Stomach (tissue), 9 donors: ENCODE data around the gene FZD7. TPM values are rescaled to one million over a fixed set of nuclear protein-coding genes. Genes with fewer than 3 reads are reported as not detected.
A peak's percentile ranks its signal among the peaks of the same experiment; 100 is the strongest.

Experiments used
- DNase-seq, 2 donors: peaks; one replicate each; pipeline versions ENCODE4 v3.0.0 to v3.0.0-alpha.2; 2013 to 2019
- H3K27ac ChIP-seq, 5 donors: fragments of 200-600 bp in 4 of 5; sonication (generic) in 4 of 5; one replicate each; pipeline ENCODE4 v1.5.1; 2013 to 2019; ENCODE audit warnings: mild to moderate bottlenecking in 1 of 5, moderate library complexity in 1 of 5
- H3K27me3 ChIP-seq, 3 donors: fragments of 200-600 bp; sonication (generic); one replicate each; pipeline ENCODE4 v1.5.1; 2017 to 2019; ENCODE audit warnings: mixed run types in 1 of 3
- H3K36me3 ChIP-seq, 4 donors: fragments of 200-600 bp; sonication (generic); 1 replicate in 3 of 4; 2 replicates in 1 of 4; pipeline ENCODE4 v1.5.1; 2016 to 2019
- H3K4me1 ChIP-seq, 4 donors: fragments of 200-600 bp; sonication (generic); one replicate each; pipeline ENCODE4 v1.5.1; 2016 to 2019
- H3K4me3 ChIP-seq, 4 donors: fragments of 200-600 bp; sonication (generic) in 3 of 4; one replicate each; pipeline ENCODE4 v1.5.1; 2016 to 2019; ENCODE audit warnings: mild to moderate bottlenecking in 1 of 4
- H3K9me3 ChIP-seq, 4 donors: fragments of 200-600 bp; sonication (generic); one replicate each; pipeline ENCODE4 v1.5.1; 2016 to 2019
- CTCF ChIP-seq, 7 experiments: fragments of 450-650 bp in 4 of 7; fragments of 200-600 bp in 3 of 7; sonication (generic) in 3 of 7; IDR thresholded peaks; one replicate each; pipeline ENCODE4 v1.5.1; 2016 to 2019; ENCODE audit warnings: antibody characterized with exemption in 7 of 7, control low read depth in 2 of 7, mild to moderate bottlenecking in 1 of 7
- EP300 ChIP-seq: sonication (generic); formaldehyde crosslinking; IDR thresholded peaks from one replicate; pipeline ENCODE4 v1.6.1; 2017; ENCODE audit warnings: antibody characterized with exemption
- POLR2A ChIP-seq, 4 donors: fragments of 450-650 bp; IDR thresholded peaks; one replicate each; pipeline ENCODE4 v1.6.1; 2016; ENCODE audit warnings: antibody characterized with exemption in 4 of 4, control low read depth in 2 of 4, mild to moderate bottlenecking in 1 of 4, moderate library complexity in 1 of 4
- POLR2AphosphoS5 ChIP-seq, 3 donors: sonication (generic); formaldehyde crosslinking; IDR thresholded peaks; one replicate each; pipeline ENCODE4 v1.6.1; 2016; ENCODE audit warnings: antibody characterized with exemption in 3 of 3
- WGBS, 5 donors: extraction: QIAGEN DNeasy Blood & Tissue Kit in 3 of 5; methylation state at CpG; one replicate each; pipeline versions ENCODE4 v1.1.5 to v1.1.7; 2013 to 2018; 5-methylcytosine and 5-hydroxymethylcytosine counted together
- intact Hi-C: fragments of 100-400 bp; cut with DNase I; formaldehyde crosslinking; loops from one replicate; pipeline ENCODE4 v1.15.1; 2023; ENCODE audit warnings: low total_unique reads
- polyA plus RNA-seq, 3 donors: library from polyadenylated mRNA; stranded (reverse); fragments of 200-250 nt; gene quantifications; one replicate each; pipeline ENCODE4 v1.2.3, GENCODE V29; 2013
- total RNA-seq, 5 donors: library from RNA; depleted of rRNA; stranded (reverse); fragments of >200 nt; gene quantifications; one replicate each; pipeline versions ENCODE4 v1.1.0 to v1.2.3, GENCODE V29; 2014 to 2016
- donor health status: healthy with polysubstance abuse.
- donor health status: Bipolar disorder and iron deficiency.
- donor health status: healthy.

The FZD7 gene
- total and polyA plus RNA-seq, 8 donors = 1.7 to 20.9 (median 4.9) TPM

- DNase-seq = peak in 1 of 2 donors; percentile 27
- Histone ChIP-seq H3K27me3 (no peaks in the 10 kb centered on the region), H3K27ac (no peak overlapping the region), H3K4me1 (peaks cover 9 to 14% (median 11%) of the 10 kb centered on the region in 4 donors), H3K4me3 (no peak overlapping the region), H3K36me3 (no peaks in the 10 kb centered on the region), H3K9me3 (no peaks in the 10 kb centered on the region)
- TF ChIP-seq CTCF (IDR thresholded peaks at IDR 0.05) (no peak), POLR2A (IDR thresholded peaks at IDR 0.05) (no peak), POLR2AphosphoS5 (IDR thresholded peaks at IDR 0.05) (no peak), EP300 (no peak)
- intact Hi-C loops = no loop called here
- 24 to 61% (median 48%) methylated on average over 8 of the region's 8 CpGs for WGBS, 5 donors
Measured at GRCh38 chr2:201985728-201986462, 47.8 kb upstream of the FZD7 start.

GRCh38 chr2:201986463-201986735, 47.3 kb upstream of the FZD7 start:
- H3K36me3 ChIP-seq = no peaks in the 10 kb centered on the region
- H3K9me3 ChIP-seq = no peaks in the 10 kb centered on the region
- H3K4me3 ChIP-seq = no peak overlapping the region
- 77 to 90% (median 87%) methylated on average over 5 of the region's 5 CpGs for WGBS, 5 donors
- H3K27me3 ChIP-seq = no peaks in the 10 kb centered on the region
- DNase-seq = no peak
- intact Hi-C loops = no loop called here
- H3K4me1 ChIP-seq = peaks cover 9 to 14% (median 11%) of the 10 kb centered on the region in 4 donors
- TF ChIP-seq CTCF (IDR thresholded peaks at IDR 0.05) (no peak), EP300 (no peak), POLR2AphosphoS5 (IDR thresholded peaks at IDR 0.05) (no peak), POLR2A (IDR thresholded peaks at IDR 0.05) (no peak)
- H3K27ac ChIP-seq = no peak overlapping the region

GRCh38 chr2:201987426-201987825, 46.2 kb upstream of the FZD7 start:
- Histone ChIP-seq H3K27me3 (no peaks in the 10 kb centered on the region), H3K27ac (no peak overlapping the region), H3K9me3 (no peaks in the 10 kb centered on the region), H3K4me3 (no peak overlapping the region), H3K4me1 (peaks cover 9 to 14% (median 11%) of the 10 kb centered on the region in 4 donors), H3K36me3 (no peaks in the 10 kb centered on the region)
- no peak for DNase-seq
- WGBS, 5 donors = 76 to 98% (median 87%) methylated on average over 2 of the region's 2 CpGs
- intact Hi-C loops = no loop called here
- no peak for TF ChIP-seq EP300

GRCh38 chr2:201990069-201990468, 43.6 kb upstream of the FZD7 start:
- peaks cover 2 to 10% (median 6%) of the 10 kb centered on the region in 4 donors for H3K4me1 ChIP-seq
- no peaks in the 10 kb centered on the region for H3K36me3 ChIP-seq
- DNase-seq = no peak
- no peaks in the 10 kb centered on the region for H3K27me3 ChIP-seq
- H3K27ac ChIP-seq = no peak overlapping the region
- H3K4me3 ChIP-seq = no peak overlapping the region
- intact Hi-C loops = no loop called here
- H3K9me3 ChIP-seq = no peaks in the 10 kb centered on the region
- TF ChIP-seq EP300 (no peak), CTCF (IDR thresholded peaks at IDR 0.05) (no peak), POLR2AphosphoS5 (IDR thresholded peaks at IDR 0.05) (no peak)
- 94 to 100% (median 96%) methylated on average over 2 of the region's 2 CpGs for WGBS, 5 donors

GRCh38 chr2:201992960-201993359, 40.7 kb upstream of the FZD7 start:
- Histone ChIP-seq H3K27ac (no peak overlapping the region), H3K36me3 (no peaks in the 10 kb centered on the region), H3K4me1 (no peaks in the 10 kb centered on the region), H3K4me3 (no peak overlapping the region), H3K27me3 (no peaks in the 10 kb centered on the region), H3K9me3 (no peaks in the 10 kb centered on the region)
- 94 to 97% (median 95%) methylated on average over 4 of the region's 4 CpGs for WGBS, 5 donors
- intact Hi-C loops = no loop called here
- DNase-seq = no peak
- TF ChIP-seq POLR2AphosphoS5 (IDR thresholded peaks at IDR 0.05) (no peak), POLR2A (IDR thresholded peaks at IDR 0.05) (no peak), CTCF (IDR thresholded peaks at IDR 0.05) (no peak), EP300 (no peak)
